ENCODE results near the gene REX1BD.

GRCh38 chr19:18639706-18640243 lies 51.2 kb downstream of the REX1BD start:
- TF ChIP-seq, protein P1, sequence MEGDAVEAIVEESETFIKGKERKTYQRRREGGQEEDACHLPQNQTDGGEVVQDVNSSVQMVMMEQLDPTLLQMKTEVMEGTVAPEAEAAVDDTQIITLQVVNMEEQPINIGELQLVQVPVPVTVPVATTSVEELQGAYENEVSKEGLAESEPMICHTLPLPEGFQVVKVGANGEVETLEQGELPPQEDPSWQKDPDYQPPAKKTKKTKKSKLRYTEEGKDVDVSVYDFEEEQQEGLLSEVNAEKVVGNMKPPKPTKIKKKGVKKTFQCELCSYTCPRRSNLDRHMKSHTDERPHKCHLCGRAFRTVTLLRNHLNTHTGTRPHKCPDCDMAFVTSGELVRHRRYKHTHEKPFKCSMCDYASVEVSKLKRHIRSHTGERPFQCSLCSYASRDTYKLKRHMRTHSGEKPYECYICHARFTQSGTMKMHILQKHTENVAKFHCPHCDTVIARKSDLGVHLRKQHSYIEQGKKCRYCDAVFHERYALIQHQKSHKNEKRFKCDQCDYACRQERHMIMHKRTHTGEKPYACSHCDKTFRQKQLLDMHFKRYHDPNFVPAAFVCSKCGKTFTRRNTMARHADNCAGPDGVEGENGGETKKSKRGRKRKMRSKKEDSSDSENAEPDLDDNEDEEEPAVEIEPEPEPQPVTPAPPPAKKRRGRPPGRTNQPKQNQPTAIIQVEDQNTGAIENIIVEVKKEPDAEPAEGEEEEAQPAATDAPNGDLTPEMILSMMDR (IDR thresholded peaks at IDR 0.05; ENCODE audit: low read depth, low read length, poor library complexity, severe bottlenecking) = no peak
- no peak for TF ChIP-seq EZH2phosphoT487 (IDR thresholded peaks at IDR 0.05; ENCODE audit: borderline replicate concordance, low read length)
